Omental fat pad (tissue), 4 donors: ENCODE measurements around the gene CACNB2. TPM values are rescaled to one million over a fixed set of nuclear protein-coding genes. Genes with fewer than 3 reads are reported as not detected.

Experiments
- ATAC-seq: fragments of 150-250 bp; one replicate; pipeline ENCODE4 v1.9.1; 2016; ENCODE audit warnings: mild to moderate bottlenecking, moderate library complexity; ENCODE audit not compliant: low FRiP score
- DNase-seq: peaks from one replicate; pipeline ENCODE4 v3.0.0-alpha.2; 2019; ENCODE audit warnings: low spot score
- CTCF ChIP-seq, 3 donors: fragments of 450-650 bp; IDR thresholded peaks; one replicate each; pipeline ENCODE4 v1.5.1; 2016 to 2017; ENCODE audit warnings: antibody characterized with exemption in 3 of 3, mild to moderate bottlenecking in 3 of 3, moderate library complexity in 2 of 3
- total RNA-seq, 4 donors: library from RNA; depleted of rRNA; stranded (reverse); fragments of >200 nt; gene quantifications; one replicate each; pipeline ENCODE4 v1.1.0, GENCODE V29; 2016

The CACNB2 gene
- total RNA-seq, 4 donors from 2014 or later, result 2.0 to 12.1 (median 6.1) TPM

- ATAC-seq (no peak), DNase-seq (no peak)
- no peak for TF ChIP-seq CTCF (IDR thresholded peaks at IDR 0.05)
Measured at GRCh38 chr10:18273039-18273438, 132.8 kb downstream of the CACNB2 start.

- ATAC-seq (no peak), DNase-seq (no peak)
- no peak for TF ChIP-seq CTCF (IDR thresholded peaks at IDR 0.05)
Measured at GRCh38 chr10:18278181-18278580, 138.0 kb downstream of the CACNB2 start.

- TF ChIP-seq CTCF (IDR thresholded peaks at IDR 0.05), result no peak
- ATAC-seq, result no peak
- no peak for DNase-seq
Measured at GRCh38 chr10:18279173-18279572, 138.9 kb downstream of the CACNB2 start.

- ATAC-seq (no peak), DNase-seq (no peak)
- TF ChIP-seq CTCF (IDR thresholded peaks at IDR 0.05), result no peak
Measured at GRCh38 chr10:18282094-18282493, 141.9 kb downstream of the CACNB2 start.

GRCh38 chr10:18290651-18291313 lies 150.6 kb downstream of the CACNB2 start:
- DNase-seq (no peak), ATAC-seq (no peak)
- TF ChIP-seq CTCF (IDR thresholded peaks at IDR 0.05), result no peak

- no peak for ATAC-seq
- no peak for DNase-seq
- TF ChIP-seq CTCF (IDR thresholded peaks at IDR 0.05), result no peak
Measured at GRCh38 chr10:18293536-18294510, 153.6 kb downstream of the CACNB2 start.
